Diencephalon (tissue), 1 donor: ENCODE measurements around the gene SPTBN4. TPM values are rescaled to one million over a fixed set of nuclear protein-coding genes. Genes with fewer than 3 reads are reported as not detected.

Experiments used
- small RNA-seq: library from RNA; depleted of rRNA; stranded (forward); fragments of <200 nt; gene quantifications from one replicate; pipeline ENCODE3, GENCODE V24; 2014
- total RNA-seq: library from RNA; depleted of rRNA; stranded (reverse); fragments of >200 nt; gene quantifications from one replicate; pipeline ENCODE4 v1.2.3, GENCODE V29; 2014

Gene SPTBN4
- total RNA-seq, result 39.7 TPM

DNA sequence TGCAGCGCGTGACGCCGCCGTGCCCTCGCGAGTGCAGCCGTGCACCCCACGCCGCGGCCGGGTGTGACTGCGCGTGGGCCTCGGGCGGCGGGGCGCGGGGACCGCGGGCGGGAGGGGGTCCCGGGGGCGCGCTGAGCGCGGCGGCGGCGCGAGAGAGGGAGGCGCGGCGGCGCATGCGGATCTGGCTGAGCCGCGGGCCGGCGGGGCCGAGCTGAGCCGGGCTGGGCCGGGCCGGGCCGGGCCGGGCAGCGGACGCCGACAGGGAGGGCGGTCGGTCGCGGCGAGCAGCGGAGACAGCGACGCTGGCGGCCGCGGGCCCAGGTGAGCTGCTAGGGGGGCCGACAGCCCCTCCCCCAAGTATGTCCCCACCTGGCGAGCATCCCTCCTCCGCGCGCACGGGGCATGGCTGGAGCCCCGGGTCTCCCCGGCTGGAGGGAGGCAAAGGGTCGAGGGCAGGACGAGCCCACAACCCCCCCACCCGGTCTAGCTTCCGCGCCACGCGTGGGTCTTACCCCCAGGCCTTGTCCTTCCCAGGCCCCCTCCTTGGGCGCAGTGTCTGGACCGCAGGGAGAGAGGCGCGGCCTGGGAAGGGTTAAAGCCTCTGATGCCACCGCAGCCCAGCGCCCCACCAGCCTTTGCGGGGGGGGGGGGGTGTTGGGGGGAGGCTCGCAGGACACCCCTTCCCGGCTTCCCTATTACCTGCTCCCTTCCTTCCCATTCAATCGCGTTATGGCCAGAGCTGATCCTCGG is at the start of gene SPTBN4:
TSS of gene SPTBN4 (plus strand) at position 17 of the 750 bp plus-strand sequence. CDS start 5,621 bp downstream, outside the sequence.

DNA sequence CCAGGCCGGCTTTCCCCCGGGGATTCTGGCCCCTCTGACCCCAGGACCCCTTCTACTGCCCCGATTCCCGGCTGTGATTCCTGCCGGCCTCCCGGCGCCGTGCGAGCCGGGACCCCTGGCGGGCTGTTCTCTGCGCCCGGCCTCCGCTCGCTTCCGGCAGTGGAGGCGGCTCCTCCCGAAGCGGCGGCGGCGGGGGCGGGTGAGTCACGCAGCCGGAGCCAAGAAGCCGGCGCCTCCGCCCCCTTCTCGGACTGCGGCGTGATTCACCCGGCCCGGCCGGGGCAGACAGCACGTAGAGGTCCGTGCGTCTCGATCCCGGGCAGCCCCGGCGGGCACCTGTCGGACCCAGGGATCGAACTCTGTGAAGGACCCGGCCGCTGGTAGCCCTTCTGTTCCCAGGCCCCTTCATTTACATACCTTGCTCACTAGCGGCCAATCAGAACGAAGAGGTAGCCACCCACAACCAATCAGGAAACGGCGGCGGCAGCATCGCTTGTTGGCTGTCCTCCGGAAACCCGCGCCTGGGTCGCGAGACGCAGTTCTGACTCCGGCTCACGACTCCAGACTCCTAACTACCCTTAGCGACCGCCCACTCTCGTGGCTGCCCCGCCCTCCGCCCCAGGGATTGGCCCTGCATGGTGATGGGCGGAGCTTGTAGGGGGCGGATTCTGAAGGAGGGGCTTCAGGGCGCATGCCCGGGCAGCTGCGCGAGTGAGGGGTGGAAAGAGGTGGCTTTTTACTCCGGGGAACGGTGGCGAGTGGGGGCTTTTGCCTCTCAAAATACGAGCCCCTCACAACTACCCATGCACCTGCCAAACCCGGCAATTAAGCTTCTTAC is 41.1 kb upstream of the SPTBN4 start, which contains the start of gene SERTAD1:
TSS of gene SERTAD1 (minus strand) at position 543 of the 838 bp plus-strand sequence. CDS start 2,446 bp downstream, outside the sequence.

GRCh38 chr19:40444000-40444824 is 22.6 kb upstream of the SPTBN4 start, which contains the start of gene SERTAD3:
SERTAD3 (minus strand) TSS chr19:40444335; CDS start chr19:40442080, 2,255 bp downstream.

DNA sequence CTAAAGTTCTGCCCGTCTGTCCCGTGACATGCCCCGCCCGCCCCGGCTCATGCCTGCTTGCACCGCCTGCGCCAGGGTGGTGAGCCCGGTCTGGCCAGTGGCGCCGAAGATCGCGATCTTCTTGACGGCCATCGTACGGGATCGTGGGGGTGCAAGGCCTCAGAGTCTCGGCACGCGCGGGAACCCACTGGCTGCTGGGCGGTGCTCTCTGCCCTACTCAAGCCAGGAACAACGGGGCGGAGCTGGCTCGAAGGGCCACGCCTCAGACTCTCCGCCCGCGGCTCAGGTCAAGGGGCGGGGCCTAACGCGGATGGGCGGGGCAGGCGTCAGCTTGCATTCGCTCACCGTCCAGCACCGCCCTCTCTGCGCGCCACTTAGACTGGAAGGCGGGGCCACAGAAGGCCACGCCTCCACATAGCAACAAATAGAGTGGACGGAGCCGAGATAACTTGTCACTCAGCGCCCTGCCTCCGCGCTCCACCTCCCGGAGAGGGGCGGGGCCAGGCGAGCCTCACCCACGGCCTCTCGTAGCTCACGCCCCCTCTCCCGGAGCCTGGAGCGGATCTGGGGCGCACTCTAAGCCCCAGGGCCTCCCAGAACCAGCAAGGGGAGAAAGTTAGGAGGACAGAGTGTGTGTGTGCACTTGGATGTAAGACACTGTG is 1.1 kb upstream of the SPTBN4 start, which contains the start of gene BLVRB:
TSS of gene BLVRB (minus strand) at position 189 of the 662 bp plus-strand sequence. CDS start at position 132, 57 bp downstream.

DNA sequence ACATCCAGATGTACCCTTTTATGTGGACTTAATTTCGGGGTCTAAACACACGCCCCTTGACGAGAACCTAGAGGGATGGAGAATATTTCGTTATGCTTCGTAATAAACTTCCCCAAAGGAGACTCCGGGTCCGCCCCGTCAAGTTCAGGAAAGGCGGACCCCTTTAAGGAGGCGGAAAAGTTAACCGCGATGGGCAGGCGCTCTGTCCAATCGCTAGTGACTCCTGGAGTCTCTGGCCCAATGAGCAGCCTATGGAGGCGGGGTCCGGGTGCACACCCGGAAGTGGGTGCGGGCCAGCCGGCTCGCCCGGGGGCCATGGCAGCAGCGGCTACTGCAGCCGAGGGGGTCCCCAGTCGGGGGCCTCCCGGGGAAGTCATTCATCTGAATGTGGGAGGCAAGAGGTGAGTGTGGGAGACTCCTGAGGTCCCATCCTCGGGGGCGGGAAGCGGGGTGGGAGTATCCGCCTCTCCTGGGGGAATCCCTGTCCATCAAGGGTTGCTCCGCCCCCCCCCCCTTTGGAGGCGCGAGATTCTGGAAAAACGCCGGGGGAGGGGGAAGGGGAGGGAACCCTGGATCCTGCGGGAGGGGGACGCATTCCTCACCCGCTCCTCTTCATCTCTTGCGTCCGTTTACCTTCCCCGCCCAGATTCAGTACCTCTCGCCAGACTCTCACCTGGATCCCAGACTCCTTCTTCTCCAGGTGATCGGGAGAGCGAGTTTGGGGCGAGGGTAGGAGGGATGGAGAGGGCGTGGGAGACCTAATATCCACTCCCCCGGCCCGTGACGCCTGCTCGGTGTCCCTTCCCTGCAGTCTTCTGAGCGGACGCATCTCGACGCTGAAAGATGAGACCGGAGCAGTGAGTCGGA is 110.0 kb downstream of the SPTBN4 start, which contains the start of gene SHKBP1:
TSS of gene SHKBP1 (plus strand) at position 289 of the 867 bp plus-strand sequence. CDS start at position 316, 27 bp downstream.

GRCh38 chr19:40601134-40601974 is 134.6 kb downstream of the SPTBN4 start, which contains the start of gene LTBP4:
LTBP4 (plus strand) TSS chr19:40601369; CDS start chr19:40601388, 19 bp downstream.

Small RNA genes lying within 50 kb of the gene (small RNA-seq; reads per million reads assigned to genes)
- not detected for gene RF00017

Other genes starting within 250 kb of the SPTBN4 start
- gene TTC9B, start 248.6 kb upstream of the SPTBN4 start, total RNA-seq, result 45.7 TPM
- 0.46 TPM for gene CCNP, start 240.3 kb upstream of the SPTBN4 start, total RNA-seq
- 68.3 TPM for gene AKT2, start 181.7 kb upstream of the SPTBN4 start, total RNA-seq
- 18.0 TPM for gene C19orf47, start 118.6 kb upstream of the SPTBN4 start, total RNA-seq
- gene PLD3, start 118.3 kb upstream of the SPTBN4 start, total RNA-seq, result 272 TPM
- gene HIPK4, start 76.8 kb upstream of the SPTBN4 start, total RNA-seq, result not detected
- gene PRX, start 53.6 kb upstream of the SPTBN4 start, total RNA-seq, result 2.5 TPM
- 3.5 TPM for gene SERTAD1, start 41.0 kb upstream of the SPTBN4 start, total RNA-seq
- gene SERTAD3, start 22.7 kb upstream of the SPTBN4 start, total RNA-seq, result 9.5 TPM
- 21.7 TPM for gene BLVRB, start 1.3 kb upstream of the SPTBN4 start, total RNA-seq
- 4.6 TPM for gene SHKBP1, start 109.9 kb downstream of the SPTBN4 start, total RNA-seq
- gene LTBP4, start 134.4 kb downstream of the SPTBN4 start, total RNA-seq, result 35.3 TPM
- 23.8 TPM for gene NUMBL, start 223.7 kb downstream of the SPTBN4 start, total RNA-seq
- gene COQ8B, start 249.9 kb downstream of the SPTBN4 start, total RNA-seq, result 29.8 TPM